Measurements from ENCODE around the gene KIF1A. TPM values are rescaled to one million over a fixed set of nuclear protein-coding genes. Genes with fewer than 3 reads are reported as not detected.

The KIF1A gene
- total RNA-seq, 3 donors from 2014 or later = 1.5 to 17.2 (median 1.9) TPM

GRCh38 chr2:240711296-240711695 lies 108.7 kb downstream of the KIF1A start:
- DNase-seq (no peak), ATAC-seq (no peak)
- Histone ChIP-seq H3K36me3 (ENCODE audit: low read depth) (no peaks in the 10 kb centered on the region), H3K9me3 (no peaks in the 10 kb centered on the region), H3K4me3 (no peak overlapping the region), H3K4me1 (ENCODE audit: low read depth) (no peaks in the 10 kb centered on the region)
- intact Hi-C loops (cut with DNase I, micrococcal nuclease) = no loop called here
- TF ChIP-seq CTCF (IDR thresholded peaks at IDR 0.05) = no peak

- H3K9me3 ChIP-seq = no peaks in the 10 kb centered on the region
- intact Hi-C loops (cut with DNase I, micrococcal nuclease) = no loop called here
- H3K36me3 ChIP-seq (ENCODE audit: low read depth) = no peaks in the 10 kb centered on the region
- no peak for TF ChIP-seq CTCF (IDR thresholded peaks at IDR 0.05)
- no peaks in the 10 kb centered on the region for H3K4me1 ChIP-seq (ENCODE audit: low read depth)
- ATAC-seq (no peak), DNase-seq (no peak)
- no peak overlapping the region for H3K4me3 ChIP-seq
Measured at GRCh38 chr2:240708457-240708856, 111.6 kb downstream of the KIF1A start.

- Histone ChIP-seq H3K9me3 (no peaks in the 10 kb centered on the region), H3K4me1 (ENCODE audit: low read depth) (no peaks in the 10 kb centered on the region), H3K4me3 (no peak overlapping the region), H3K36me3 (ENCODE audit: low read depth) (no peaks in the 10 kb centered on the region)
- TF ChIP-seq CTCF (IDR thresholded peaks at IDR 0.05) = no peak
- ATAC-seq (no peak), DNase-seq (no peak)
- intact Hi-C loops (cut with DNase I, micrococcal nuclease) = no loop called here
Measured at GRCh38 chr2:240707821-240708220, 112.2 kb downstream of the KIF1A start.

GRCh38 chr2:240707043-240707756 lies 112.8 kb downstream of the KIF1A start:
- intact Hi-C loops (cut with DNase I, micrococcal nuclease) = no loop called here
- no peaks in the 10 kb centered on the region for H3K36me3 ChIP-seq (ENCODE audit: low read depth)

GRCh38 chr2:240705204-240705791 lies 114.7 kb downstream of the KIF1A start:
- no peak for DNase-seq
- no peaks in the 10 kb centered on the region for H3K4me1 ChIP-seq (ENCODE audit: low read depth)
- H3K9me3 ChIP-seq = no peaks in the 10 kb centered on the region
- TF ChIP-seq CTCF (IDR thresholded peaks at IDR 0.05) = no peak
- intact Hi-C loops (cut with DNase I, micrococcal nuclease) = no loop called here
- H3K36me3 ChIP-seq (ENCODE audit: low read depth) = no peaks in the 10 kb centered on the region
- ATAC-seq = no peak
- H3K4me3 ChIP-seq = no peak overlapping the region

More at GRCh38 chr2:240707043-240707756, 112.8 kb downstream of the KIF1A start:
- Histone ChIP-seq H3K4me1 (ENCODE audit: low read depth) (no peaks in the 10 kb centered on the region), H3K4me3 (no peak overlapping the region), H3K9me3 (no peaks in the 10 kb centered on the region)
- no peak for ATAC-seq
- TF ChIP-seq CTCF (IDR thresholded peaks at IDR 0.05) = no peak
- peak in 1 of 3 donors; percentile 28 for DNase-seq
